HG03280 (cell line): ENCODE data around the gene CROCC.
"Not testable (repeated sequence)": the region's sequence is repeated elsewhere in the genome, so short reads cannot be mapped to it uniquely, and the experiment has no call there.

Experiments used
- ATAC-seq: cut with Tn5 transposase; IDR thresholded peaks from one replicate; pipeline ENCODE4 v1.9.1; 2021; ENCODE audit warnings: mild to moderate bottlenecking, moderate library complexity; ENCODE audit not compliant: unreplicated experiment

CROCC gene

GRCh38 chr1:16914928-16915626 lies 6.7 kb upstream of the CROCC start:
- not testable (repeated sequence) for ATAC-seq

DNA sequence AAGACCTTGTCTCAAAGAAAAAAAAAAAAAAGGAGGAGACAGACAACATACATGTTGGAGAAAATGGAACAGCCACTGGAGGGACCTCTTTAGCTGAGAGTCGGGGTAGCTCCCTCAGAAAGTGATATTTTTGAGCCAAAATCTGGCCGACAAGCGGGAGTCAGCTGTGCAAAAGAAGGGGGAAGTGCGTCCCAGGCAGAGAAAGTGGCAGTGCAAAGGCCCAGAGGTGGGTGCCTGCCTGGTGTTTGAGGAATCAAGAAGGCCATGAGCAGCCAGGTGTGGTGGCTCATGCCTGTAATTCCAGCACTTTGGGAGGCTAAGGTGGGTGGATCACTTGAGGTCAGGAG lies 6.1 kb upstream of the CROCC start:
- ATAC-seq, result no peak

- ATAC-seq, result not testable (repeated sequence)
Observed at GRCh38 chr1:16916036-16916880, 5.5 kb upstream of the CROCC start.

GRCh38 chr1:16918371-16918770 lies 3.4 kb upstream of the CROCC start:
- no peak for ATAC-seq

DNA sequence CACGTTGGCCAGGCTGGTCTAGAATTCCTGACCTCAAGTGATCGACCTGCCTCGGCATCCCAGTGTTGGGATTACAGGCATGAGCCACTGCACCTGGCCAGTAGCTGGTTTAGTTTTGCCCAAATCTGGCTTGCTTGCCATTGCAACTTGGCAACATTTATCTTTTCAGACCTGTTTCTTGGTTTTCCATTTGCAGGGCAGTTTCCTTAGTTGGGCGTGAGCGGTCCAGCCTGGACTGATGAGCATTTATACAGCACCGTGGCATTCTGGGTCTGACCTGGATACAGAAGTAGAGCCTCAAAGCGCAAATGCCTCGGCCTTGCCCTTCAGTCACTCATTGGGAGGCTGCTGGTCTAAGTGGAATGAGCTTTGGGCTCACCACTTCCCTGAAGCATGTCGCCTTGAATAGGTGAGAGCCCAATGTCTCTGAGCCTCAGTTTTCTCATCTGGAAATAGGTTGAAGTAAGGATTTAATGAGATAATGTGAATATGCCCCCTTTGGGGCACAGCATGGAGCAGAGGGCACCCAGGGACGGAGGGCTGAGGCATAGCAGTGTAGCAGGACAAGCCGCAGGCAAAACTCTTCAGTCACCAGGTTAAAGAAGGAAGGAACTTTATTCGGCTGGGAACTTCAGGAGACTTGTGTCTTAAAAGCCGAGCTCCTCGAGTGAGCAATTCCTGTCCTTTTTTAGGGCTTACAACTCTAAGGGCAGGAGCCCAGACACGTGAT lies 2.6 kb upstream of the CROCC start:
- not testable (repeated sequence) for ATAC-seq

- ATAC-seq, result no peak
Observed at GRCh38 chr1:16920951-16921350, 780 bp upstream of the CROCC start.

DNA sequence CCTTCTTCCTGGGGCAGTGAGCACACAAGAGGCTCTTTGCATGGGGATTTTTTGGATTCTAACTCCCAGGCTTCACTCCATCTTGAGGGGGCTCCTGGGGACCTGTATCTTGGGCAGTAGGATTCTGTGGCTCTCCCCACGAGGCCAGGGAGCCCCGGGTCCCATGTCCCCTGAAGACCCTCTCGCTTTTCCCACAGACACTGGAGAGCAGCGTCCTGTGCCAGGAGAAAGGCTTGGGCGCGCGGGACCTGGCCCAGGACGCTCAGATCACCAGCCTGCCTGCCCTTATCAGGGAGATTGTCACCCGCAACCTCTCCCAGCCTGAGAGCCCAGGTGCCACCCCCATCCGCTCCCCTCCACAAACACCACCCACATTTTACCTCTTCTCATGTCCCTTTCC lies 735 bp downstream of the CROCC start:
- no peak for ATAC-seq

- no peak for ATAC-seq
Observed at GRCh38 chr1:16922885-16923431, 1.2 kb downstream of the CROCC start.

DNA sequence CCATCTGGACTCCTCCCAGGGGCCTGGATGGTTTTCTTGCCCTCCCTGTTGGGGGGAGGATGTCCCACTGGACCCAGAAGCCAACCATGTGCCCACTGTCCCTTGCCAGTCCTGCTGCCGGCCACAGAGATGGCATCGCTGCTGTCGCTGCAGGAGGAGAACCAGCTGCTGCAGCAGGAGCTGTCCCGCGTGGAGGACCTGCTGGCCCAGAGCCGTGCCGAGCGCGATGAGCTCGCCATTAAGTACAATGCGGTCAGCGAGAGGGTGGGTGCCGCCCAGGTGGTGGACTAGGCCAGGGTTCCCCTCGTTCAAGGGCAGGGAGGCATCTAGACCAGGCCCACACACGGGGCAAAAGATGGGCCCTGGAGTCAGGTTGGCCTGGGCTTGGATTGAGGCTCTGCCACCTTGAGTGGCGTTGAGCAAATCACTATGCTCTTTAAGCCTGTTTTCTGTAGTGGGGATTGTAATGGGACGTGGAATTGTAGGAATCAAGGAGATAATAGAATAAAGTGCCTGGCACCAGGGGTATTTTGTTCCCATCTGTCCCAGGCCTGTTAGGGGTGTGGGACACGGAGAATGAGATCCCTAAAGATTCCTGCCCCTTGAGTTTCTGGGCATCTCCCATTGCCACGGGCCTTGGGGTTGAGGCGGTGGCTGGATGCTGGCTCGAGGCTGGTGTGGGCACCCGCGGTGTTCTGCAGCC lies 2.6 kb downstream of the CROCC start:
- ATAC-seq, result no peak

DNA sequence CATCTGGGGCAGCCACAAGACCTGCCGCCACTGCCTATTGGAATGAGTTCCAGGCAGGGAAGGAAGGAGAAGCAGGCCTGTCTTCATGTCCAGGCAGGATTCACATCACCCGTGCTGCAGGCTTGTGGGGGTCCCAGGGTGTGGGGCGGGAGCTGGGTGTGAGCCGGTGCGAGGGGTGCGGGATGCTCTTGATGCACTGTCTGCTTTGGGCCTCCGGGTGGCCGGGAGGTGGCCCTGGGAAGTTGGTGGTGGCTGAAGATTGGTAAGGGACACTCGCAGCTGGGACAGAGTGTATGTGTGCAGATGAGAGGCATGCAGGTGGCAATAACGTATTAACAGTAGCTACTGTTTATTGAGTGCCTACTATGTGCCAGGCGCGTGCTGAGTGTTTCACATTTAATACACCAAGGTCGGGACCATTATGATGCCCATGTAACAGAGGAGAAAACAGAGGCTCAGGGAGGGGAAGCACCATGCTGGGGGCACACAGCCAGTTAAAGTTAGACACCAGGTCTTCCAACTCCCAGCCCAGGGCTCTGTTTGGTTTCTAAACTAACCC lies 3.3 kb downstream of the CROCC start:
- ATAC-seq, result no peak

- no peak for ATAC-seq
Observed at GRCh38 chr1:16925635-16926490, 4.1 kb downstream of the CROCC start.

DNA sequence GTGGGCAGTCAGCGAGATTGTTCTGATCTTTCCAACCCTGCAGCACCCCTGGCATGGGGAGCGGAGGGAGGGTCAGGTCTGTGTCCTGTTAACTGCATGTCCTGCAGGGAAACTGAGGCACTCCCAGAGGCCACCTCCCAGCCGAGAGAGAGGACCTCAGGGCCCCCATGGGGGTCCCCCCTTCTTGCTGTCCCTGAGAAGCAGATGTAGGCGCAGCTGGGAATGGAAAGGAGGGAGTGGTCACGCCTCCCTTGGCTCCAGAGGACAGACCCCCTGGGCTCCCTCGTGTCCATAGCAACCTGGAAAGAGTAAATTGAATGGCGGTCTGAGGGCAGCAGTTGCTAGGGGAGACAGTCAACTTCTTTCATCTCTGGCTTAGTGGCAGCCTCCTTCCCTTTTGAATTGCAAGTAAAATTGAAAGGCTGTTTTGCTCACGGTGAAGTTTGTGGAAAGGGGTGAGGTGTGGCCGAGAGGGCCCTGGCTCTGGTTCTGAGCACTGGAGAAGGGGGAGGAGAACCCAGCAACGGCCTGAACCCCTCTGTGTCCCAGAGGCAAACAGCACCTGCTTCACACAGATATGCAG lies 4.9 kb downstream of the CROCC start:
- no peak for ATAC-seq

- ATAC-seq, result no peak
Observed at GRCh38 chr1:16927256-16927655, 5.5 kb downstream of the CROCC start.

- ATAC-seq, result no peak
Observed at GRCh38 chr1:16927711-16928485, 6.2 kb downstream of the CROCC start.

- ATAC-seq, result not testable (repeated sequence)
Observed at GRCh38 chr1:16929146-16930041, 7.7 kb downstream of the CROCC start.

- not testable (repeated sequence) for ATAC-seq
Observed at GRCh38 chr1:16931206-16931934, 9.6 kb downstream of the CROCC start.

- ATAC-seq, result not testable (repeated sequence)
Observed at GRCh38 chr1:16933945-16934344, 12.2 kb downstream of the CROCC start.
